IMR-90 (cell line): Measurements from ENCODE around the gene CDK5RAP3. TPM values are rescaled to one million over a fixed set of nuclear protein-coding genes. Genes with fewer than 3 reads are reported as not detected.
A peak's percentile ranks its signal among the peaks of the same experiment; 100 is the strongest.

Experiments used
- ATAC-seq: fragments of 200-7000 bp; cut with Tn5 transposase; 2 replicates; pipeline ENCODE4 v1.9.1; 2020; ENCODE audit warnings: low read depth, mild to moderate bottlenecking, moderate library complexity
- BruUV-seq: library from RNA; stranded (reverse); fragments of 400-500 nt; replicated peaks from 2 replicates; lab custom pipeline; 2021; lab: Mats Ljungman, UMichigan
- CTCF ChIA-PET: fragments of 300-600 bp; formaldehyde crosslinking; extraction: SDS; loops from one replicate; lab custom pipeline; 2021; ENCODE audit warnings: antibody characterized with exemption; lab: Yijun Ruan, JAX
- POLR2A ChIA-PET: fragments of 300-600 bp; sonication (Branson Sonifier 250); formaldehyde crosslinking; loops from one replicate; lab custom pipeline; 2022; ENCODE audit warnings: antibody characterized with exemption; ENCODE audit not compliant: unreplicated experiment; lab: Charles Lee
- DNase-seq: peaks from one replicate; pipeline ENCODE4 v3.0.0; 2013
- H2AFZ ChIP-seq: replicated peaks from 2 replicates; pipeline ENCODE3; 2013; ENCODE audit warnings: low read length, mild to moderate bottlenecking; ENCODE audit not compliant: poor library complexity
- H2AK5ac ChIP-seq: 2 replicates; pipeline ENCODE4 v1.6.1; 2013; ENCODE audit warnings: low read depth, low read length, inconsistent platforms
- H2AK9ac ChIP-seq: replicated peaks from 2 replicates; pipeline ENCODE3; 2013; ENCODE audit warnings: mild to moderate bottlenecking, low read depth, low read length, moderate library complexity; ENCODE audit not compliant: poor library complexity
- H2BK120ac ChIP-seq: 2 replicates; pipeline ENCODE4 v1.6.1; 2013; ENCODE audit warnings: low read depth, low read length, inconsistent platforms
- H2BK15ac ChIP-seq: 3 replicates; pipeline ENCODE4 v1.6.1; 2013; ENCODE audit warnings: low read depth, low read length, inconsistent platforms
- H2BK20ac ChIP-seq: 2 replicates; pipeline ENCODE4 v1.6.1; 2013; ENCODE audit warnings: low read depth, mild to moderate bottlenecking, inconsistent platforms, low read length, moderate library complexity
- H2BK5ac ChIP-seq: 2 replicates; pipeline ENCODE4 v1.6.1; 2013; ENCODE audit warnings: mild to moderate bottlenecking, low read depth, low read length, inconsistent platforms; ENCODE audit not compliant: poor library complexity, severe bottlenecking
- H3K14ac ChIP-seq: replicated peaks from 2 replicates; pipeline ENCODE4 v1.6.1; 2013; ENCODE audit warnings: low read depth, low read length, inconsistent platforms
- H3K18ac ChIP-seq: 2 replicates; pipeline ENCODE4 v1.6.1; 2013; ENCODE audit warnings: low read depth, low read length, control low read depth
- H3K23ac ChIP-seq: 2 replicates; pipeline ENCODE4 v1.6.1; 2013; ENCODE audit warnings: low read depth, low read length, inconsistent platforms
- H3K27ac ChIP-seq: 2 replicates; pipeline ENCODE4 v1.5.1; 2013; ENCODE audit warnings: mild to moderate bottlenecking, control low read depth, low read length; ENCODE audit not compliant: insufficient read depth
- H3K27me3 ChIP-seq: 2 replicates; pipeline ENCODE4 v1.6.1; 2013; ENCODE audit warnings: low read length; ENCODE audit not compliant: control insufficient read depth, insufficient read depth
- H3K36me3 ChIP-seq: 2 replicates; pipeline ENCODE4 v1.6.1; 2013; ENCODE audit warnings: low read length, mixed read lengths; ENCODE audit not compliant: control insufficient read depth, insufficient read depth
- H3K4ac ChIP-seq: 2 replicates; pipeline ENCODE4 v1.6.1; 2013; ENCODE audit warnings: low read depth, low read length, inconsistent platforms
- H3K4me1 ChIP-seq: 2 replicates; pipeline ENCODE4 v1.6.1; 2013; ENCODE audit warnings: low read length, mixed read lengths; ENCODE audit not compliant: control insufficient read depth, insufficient read depth
- H3K4me2 ChIP-seq: 2 replicates; pipeline ENCODE4 v1.6.1; 2013; ENCODE audit warnings: low read depth, mild to moderate bottlenecking, control low read depth, low read length, moderate library complexity
- H3K4me3 ChIP-seq: 2 replicates; pipeline ENCODE4 v1.5.1; 2013; ENCODE audit warnings: low read depth, mild to moderate bottlenecking, control low read depth, low read length, moderate library complexity; ENCODE audit not compliant: insufficient read depth
- H3K56ac ChIP-seq: 2 replicates; pipeline ENCODE4 v1.6.1; 2013; ENCODE audit warnings: low read length, inconsistent platforms; ENCODE audit not compliant: insufficient read depth; ENCODE audit errors: extremely low read depth
- H3K79me1 ChIP-seq, 2 experiments: 2 replicates each; pipeline ENCODE4 v1.6.1; 2013; ENCODE audit warnings: low read length in 2 of 2, inconsistent platforms in 1 of 2, low read depth in 1 of 2
- H3K9ac ChIP-seq: 2 replicates; pipeline ENCODE4 v1.6.1; 2013; ENCODE audit warnings: low read depth, low read length, control low read depth
- H3K9me1 ChIP-seq: 2 replicates; pipeline ENCODE4 v1.6.1; 2013; ENCODE audit warnings: low read length, inconsistent platforms; ENCODE audit not compliant: insufficient read depth
- H3K9me3 ChIP-seq: 2 replicates; pipeline ENCODE4 v1.6.1; 2013; ENCODE audit warnings: low read length; ENCODE audit not compliant: control insufficient read depth, insufficient read depth
- H4K20me1 ChIP-seq: 2 replicates; pipeline ENCODE4 v1.6.1; 2013; ENCODE audit warnings: low read length, inconsistent platforms; ENCODE audit not compliant: insufficient read depth
- H4K5ac ChIP-seq: 2 replicates; pipeline ENCODE4 v1.6.1; 2013; ENCODE audit warnings: mild to moderate bottlenecking, low read depth, low read length, control low read depth
- H4K8ac ChIP-seq, 2 experiments: 2 replicates each; pipeline ENCODE4 v1.6.1; 2013; ENCODE audit warnings: low read depth in 2 of 2, low read length in 2 of 2, control low read depth in 1 of 2, inconsistent platforms in 1 of 2
- H4K91ac ChIP-seq: 2 replicates; pipeline ENCODE4 v1.6.1; 2013; ENCODE audit warnings: low read depth, low read length, inconsistent platforms; ENCODE audit not compliant: insufficient read depth
- CEBPB ChIP-seq: IDR thresholded peaks from 2 replicates; pipeline ENCODE4 v1.6.1; 2012; ENCODE audit warnings: low read depth, low read length, improper control_type of control experiment
- USF2 ChIP-seq: fragments of 150-350 bp; IDR thresholded peaks from 2 replicates; pipeline ENCODE4 v1.6.1; 2017; ENCODE audit warnings: mild to moderate bottlenecking, antibody characterized with exemption, low read length, low read depth
- WGBS, 2 experiments: methylation state at CpG; one replicate each; pipeline versions ENCODE4 v1.1.5 to v1.1.7; 2013; ENCODE audit warnings: missing lambda C conversion rate in 2 of 2; ENCODE audit not compliant: insufficient read length in 1 of 2; ENCODE audit errors: extremely low coverage in 2 of 2; 5-methylcytosine and 5-hydroxymethylcytosine counted together
- dilution Hi-C: fragments of 300-500 bp; cut with HindIII; formaldehyde crosslinking; loops from one replicate; pipeline ENCODE4 v1.14.3; 2018; ENCODE audit warnings: low sequenced_read_pairs; ENCODE audit not compliant: unreplicated experiment
- in situ Hi-C: fragments of 300-500 bp; cut with MboI; formaldehyde crosslinking; loops from 3 replicates; pipeline ENCODE4 v1.14.3; 2019; ENCODE audit warnings: low sequenced_read_pairs, inconsistent platforms, mixed read lengths
- intact Hi-C: fragments of 100-400 bp; cut with micrococcal nuclease; formaldehyde crosslinking; loops from 2 replicates; pipeline ENCODE4 v1.10.0; 2022
- polyA plus RNA-seq, 3 experiments: library from polyadenylated mRNA; depleted of rRNA; stranded (reverse); fragments of >200 nt; gene quantifications; 2 replicates each; pipeline ENCODE4 v1.2.3, GENCODE V29; 2012; ENCODE audit warnings: low replicate concordance in 1 of 3
- total RNA-seq: library from RNA; depleted of rRNA; stranded (reverse); fragments of >200 nt; gene quantifications from 2 replicates; pipeline ENCODE4 v1.2.3, GENCODE V29; 2012

CDK5RAP3 gene
- total and polyA plus RNA-seq, 2 of the 4 experiments (the other 2 are of a cell fraction): 75.3 to 153 TPM

DNA sequence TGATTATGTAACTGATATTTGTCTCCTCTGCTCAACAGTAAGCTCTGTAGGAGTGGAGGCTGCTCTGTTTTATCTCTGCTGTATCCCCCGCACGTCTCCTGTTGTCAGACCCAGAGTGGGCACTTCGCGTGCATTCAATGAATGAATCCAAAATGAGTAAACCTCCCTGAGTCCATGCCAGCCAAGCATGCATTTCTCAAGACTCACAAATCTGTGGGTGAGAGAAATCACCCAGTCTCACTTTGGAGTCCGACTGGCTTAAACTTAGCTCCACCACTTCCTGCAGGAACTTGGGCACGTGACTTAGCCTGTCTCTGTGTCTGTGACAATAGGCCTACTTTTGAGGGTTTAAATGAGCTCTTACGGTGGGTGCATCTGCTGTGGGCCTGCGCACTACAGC lies 25.8 kb upstream of the CDK5RAP3 start:
- no CpG with 5 or more reads among the region's 8 CpGs for WGBS, 2 experiments
- H3K36me3 ChIP-seq: peaks cover 2% of the 10 kb centered on the region

More for the DNA sequence above, 25.8 kb upstream of the CDK5RAP3 start:
- Histone ChIP-seq H3K27me3 (no peaks in the 10 kb centered on the region), H4K5ac (no peak overlapping the region), H2BK5ac (no peak overlapping the region), H3K9me3 (no peaks in the 10 kb centered on the region), H3K4ac (no peak overlapping the region), H4K91ac (no peak overlapping the region), H3K23ac (no peak overlapping the region), H3K9me1 (0 out of 2 replicates have a peak, but pooled peaks cover 4% of the 10 kb centered on the region), H3K4me3 (no peak overlapping the region), H3K4me2 (no peak overlapping the region), H2BK120ac (no peak overlapping the region), H4K8ac (no peak overlapping the region), H3K14ac (no peak overlapping the region), H3K9ac (no peak overlapping the region), H2AK9ac (no peak overlapping the region), H3K79me1 (peaks cover 8 to 24% of the 10 kb centered on the region in 2 experiments), H3K4me1 (peaks cover 5% of the 10 kb centered on the region), H2AFZ (no peak overlapping the region), H2BK20ac (no peak overlapping the region), H3K56ac (no peak overlapping the region), H4K20me1 (peaks cover 2% of the 10 kb centered on the region; the same call in 1 of the 2 replicates), H2BK15ac (no peak overlapping the region), H3K18ac (no peak overlapping the region), H2AK5ac (no peak overlapping the region), H3K27ac (no peak overlapping the region)
- ATAC-seq (no peak), DNase-seq (no peak)
- dilution Hi-C loops (no loop called here), in situ Hi-C loops (no loop called here), intact Hi-C loops (loop anchor here (5.0 kb wide), 1 partner anchor 103 kb away; the partner anchor contains the start of gene SCRN2)
- CTCF ChIA-PET: no interaction called here
- TF ChIP-seq CEBPB (no peak), USF2 (peak; percentile 36; the same call in 1 of the 2 replicates)
- POLR2A ChIA-PET: no interaction called here
- BruUV-seq: no TSS peak
